DMS53 treated with DMSO at 0.1 percent for 48 hours (cell line): ENCODE data around the gene PARD3.
"Not testable (repeated sequence)": the region's sequence is repeated elsewhere in the genome, so short reads cannot be mapped to it uniquely, and the experiment has no call there.

Experiments
- DNase-seq: peaks from one replicate; lab custom pipeline; 2025; ENCODE audit not compliant: unreplicated experiment; lab: John Stamatoyannopoulos, UW

Gene PARD3

DNA sequence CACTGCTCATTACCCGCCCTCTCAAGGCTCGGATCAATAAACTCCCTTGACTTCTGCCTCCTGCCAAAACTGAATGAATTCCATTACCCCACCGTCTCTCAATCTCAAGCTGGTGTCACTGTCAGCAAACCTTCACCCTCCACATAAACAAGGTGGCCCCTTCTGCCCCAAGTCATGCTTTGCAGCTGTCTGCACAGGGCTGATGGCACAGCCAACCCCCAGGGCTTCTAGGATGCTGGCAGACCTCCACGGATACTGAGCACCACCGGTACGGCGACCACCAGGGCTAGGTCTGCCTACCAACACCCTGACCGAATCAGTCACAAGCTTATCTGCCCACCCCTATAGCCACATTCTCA lies 46.1 kb downstream of the PARD3 start:
- DNase-seq, result no peak

DNA sequence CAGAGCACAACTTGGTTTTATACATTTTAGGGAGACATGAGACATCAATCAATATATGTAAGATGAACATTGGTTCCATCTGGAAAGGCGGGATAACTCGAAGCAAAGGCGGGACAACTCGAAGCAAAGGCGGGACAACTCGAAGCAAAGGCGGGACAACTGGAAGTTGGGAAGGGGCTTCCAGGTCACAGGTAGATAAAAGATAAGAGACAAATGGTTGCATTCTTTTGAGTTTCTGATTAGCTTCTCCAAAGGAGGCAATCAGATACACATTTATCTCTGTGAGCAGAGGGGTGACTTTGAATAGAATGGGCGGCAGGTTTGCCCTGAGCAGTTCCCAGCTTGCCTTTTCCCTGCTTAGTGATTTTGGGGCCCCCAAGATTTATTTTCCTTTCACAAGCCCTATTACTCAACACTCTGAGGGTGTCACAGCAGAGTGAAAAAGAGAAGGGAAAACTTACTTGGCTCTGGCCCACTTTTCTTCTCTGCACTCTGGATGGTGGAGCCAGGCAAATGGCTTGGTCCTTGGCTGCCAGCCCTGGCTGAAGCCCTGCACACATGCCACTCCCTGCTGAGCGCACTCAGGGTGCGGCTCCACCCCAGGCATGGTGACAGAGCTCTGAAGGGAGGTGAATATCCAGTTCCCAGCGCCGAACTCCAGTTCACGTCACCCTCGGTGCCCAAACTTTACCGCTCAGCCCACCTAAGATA lies 46.7 kb downstream of the PARD3 start:
- DNase-seq, result no peak

DNA sequence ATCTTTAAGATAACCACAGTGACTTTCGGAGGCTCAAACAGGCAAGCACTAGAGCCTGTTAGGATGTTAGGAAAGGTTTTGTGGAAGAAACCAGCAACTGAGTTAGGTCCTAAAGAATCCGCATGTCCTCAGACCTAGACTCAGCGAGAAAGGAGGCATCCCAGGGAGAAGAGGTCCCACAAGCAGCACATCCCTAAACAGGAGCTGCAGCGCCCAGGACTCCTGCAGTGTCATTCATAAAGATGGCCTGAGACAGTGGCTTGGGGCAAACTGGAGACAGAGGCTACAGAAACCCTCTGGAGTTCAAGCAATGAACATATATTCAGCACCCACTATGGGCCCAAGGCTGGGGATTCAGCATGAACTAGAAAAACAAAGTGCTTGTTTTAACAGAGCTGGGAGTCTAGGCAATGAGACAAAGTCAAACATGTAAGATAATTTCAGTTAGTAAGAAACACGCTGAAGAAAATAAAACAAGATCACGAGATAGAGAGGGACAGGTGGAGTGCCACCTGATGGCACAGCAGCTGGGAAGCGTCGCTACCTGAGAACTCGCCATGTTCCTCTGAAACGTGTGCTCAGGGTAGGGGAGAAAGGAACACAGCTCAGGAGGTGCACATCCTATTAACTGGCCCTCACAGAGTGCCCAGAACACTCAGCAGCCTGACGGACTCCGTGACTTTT lies 48.1 kb downstream of the PARD3 start:
- DNase-seq, result peak; percentile 75

DNA sequence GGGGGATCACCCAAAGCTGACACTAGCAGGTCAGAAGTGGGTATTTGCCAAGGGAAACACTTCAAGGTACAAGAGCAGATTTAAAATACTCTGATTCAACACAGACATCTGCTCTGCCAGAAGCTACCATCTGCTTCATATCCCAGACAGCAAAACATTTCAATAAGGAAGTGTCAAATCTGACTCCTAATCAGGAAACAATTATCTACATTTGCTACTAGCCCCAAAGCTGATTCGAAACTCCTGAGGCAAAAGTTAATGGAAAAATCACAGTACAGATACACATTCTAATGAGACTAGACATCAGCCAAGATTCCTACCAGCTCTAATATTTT lies 48.9 kb downstream of the PARD3 start:
- peak; percentile 90 for DNase-seq

DNA sequence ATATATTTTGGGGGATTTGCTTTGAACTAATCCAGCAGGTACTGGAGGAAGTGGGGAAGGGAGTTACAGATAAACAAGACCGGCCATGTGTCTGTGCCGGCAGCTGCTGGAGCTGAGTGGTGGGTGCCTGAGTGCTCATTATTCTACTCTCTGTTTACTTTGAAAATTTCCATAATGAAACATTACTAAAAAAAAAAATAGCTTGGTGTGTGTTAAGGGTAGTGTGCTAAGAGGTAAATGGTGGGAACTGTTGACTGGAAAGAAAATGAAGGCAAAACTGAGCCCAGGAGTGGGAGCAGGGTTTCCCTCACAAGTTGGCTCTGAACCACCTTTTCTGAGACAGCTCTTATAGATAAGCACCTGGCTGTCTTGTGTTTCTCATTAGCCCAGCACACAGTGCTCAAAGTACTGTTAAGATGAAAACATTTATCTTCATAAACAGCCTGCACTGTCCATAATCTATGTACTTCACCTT lies 50.6 kb downstream of the PARD3 start:
- DNase-seq, result peak; percentile 65

DNA sequence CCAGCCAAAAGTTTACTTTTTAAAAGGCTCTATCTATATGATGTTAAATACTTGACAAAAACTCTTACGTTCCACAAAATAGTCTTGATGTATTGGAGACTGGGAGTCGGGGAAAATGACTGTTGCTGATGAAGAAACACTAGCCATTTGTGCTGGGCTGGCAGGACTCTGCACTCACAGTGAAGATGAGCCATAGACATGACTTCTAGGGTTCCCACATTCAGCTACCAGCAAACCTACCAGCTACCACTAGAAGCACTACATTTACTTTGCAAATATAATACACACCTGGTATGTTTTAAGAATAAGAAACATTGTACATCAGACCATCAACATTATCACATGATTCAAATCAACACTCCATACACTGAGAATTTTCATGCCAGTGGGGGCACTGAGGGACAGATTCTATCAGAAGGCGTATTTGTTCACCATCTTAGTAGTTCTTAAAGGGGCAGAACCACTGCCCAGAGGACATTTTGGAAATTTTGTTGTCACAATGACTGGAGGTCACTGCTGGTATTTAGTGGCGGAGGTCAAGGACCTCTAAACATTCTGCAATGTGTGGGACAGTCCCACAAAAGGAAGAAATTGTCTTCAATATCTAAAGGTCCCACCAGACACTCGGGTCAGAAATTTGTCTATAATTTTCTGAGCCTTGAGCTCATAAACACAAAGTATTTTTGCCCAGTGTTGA lies 52.3 kb downstream of the PARD3 start:
- DNase-seq, result no peak

DNA sequence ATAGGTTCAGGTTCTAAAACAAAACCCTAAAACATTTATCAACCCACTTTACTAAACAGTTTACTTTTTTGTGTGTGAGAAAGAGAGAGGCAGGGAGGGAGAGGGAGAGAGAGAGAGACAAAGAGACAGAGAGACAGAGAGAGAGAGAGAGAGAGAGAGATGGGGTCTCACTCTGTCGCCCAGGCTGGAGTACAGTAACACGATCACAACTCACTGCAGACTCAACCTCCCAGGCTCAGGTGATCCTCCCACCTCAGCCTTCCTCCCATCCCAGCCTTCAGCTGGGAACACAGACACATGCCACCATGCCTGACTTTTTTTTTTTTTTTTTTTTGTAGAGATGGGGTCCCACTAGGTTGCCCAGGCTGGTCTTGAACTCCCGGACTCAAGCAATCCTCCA lies 52.9 kb downstream of the PARD3 start:
- DNase-seq, result no peak

DNA sequence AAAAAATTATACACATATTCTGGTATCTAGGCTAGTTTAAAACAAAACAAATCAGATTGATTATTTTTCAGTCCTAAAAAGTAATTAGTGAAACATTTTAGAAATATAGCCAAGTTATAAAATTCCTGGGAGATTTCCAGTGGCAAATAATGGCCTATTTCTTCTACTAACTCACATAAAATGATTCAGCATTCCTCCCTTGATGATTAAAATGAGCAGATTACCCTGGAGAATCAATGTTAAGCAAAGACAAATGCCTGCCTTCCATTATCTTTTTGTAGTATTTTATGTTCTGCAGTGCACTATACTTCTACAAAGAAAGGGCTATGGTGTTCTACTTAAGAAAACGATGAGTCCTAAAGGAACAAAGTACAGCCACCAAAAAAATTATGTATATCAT lies 53.6 kb downstream of the PARD3 start:
- DNase-seq, result no peak

DNA sequence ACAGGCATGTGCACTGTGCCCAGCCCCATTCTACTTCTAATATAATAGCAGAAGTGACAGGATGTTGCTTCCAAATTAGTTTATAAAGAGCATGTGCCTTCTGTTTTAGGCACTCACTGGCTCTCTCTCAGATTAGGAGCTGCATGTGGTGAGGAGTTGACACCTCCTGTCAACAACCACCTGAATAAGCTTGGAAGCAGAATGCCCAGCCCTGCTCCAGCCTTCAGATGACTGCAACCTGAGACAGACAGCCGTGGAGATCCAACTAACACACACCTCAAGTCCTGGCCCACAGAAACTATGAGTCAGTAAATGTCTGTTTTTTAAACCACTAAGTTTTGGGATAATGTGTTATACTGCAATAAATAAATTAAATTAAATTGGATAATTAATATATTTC lies 54.5 kb downstream of the PARD3 start:
- DNase-seq, result no peak

DNA sequence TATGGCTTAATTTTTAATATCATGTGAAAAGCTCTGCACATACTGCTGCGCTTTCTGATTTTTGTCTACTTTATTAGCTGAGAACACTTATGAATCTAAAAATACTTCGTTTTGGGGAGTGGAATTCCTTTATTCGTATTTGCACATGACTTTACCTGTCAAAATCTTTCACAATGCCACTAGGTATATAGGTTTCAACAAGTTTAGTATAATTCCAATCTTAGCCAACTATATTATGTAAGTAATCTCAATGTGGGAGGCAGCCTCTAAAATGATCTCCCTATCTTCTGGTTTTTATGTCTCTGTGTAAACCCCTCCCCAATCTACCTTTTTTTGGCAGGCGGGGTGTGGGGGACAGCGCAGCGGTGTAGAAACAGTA lies 55.3 kb downstream of the PARD3 start:
- DNase-seq, result no peak

DNA sequence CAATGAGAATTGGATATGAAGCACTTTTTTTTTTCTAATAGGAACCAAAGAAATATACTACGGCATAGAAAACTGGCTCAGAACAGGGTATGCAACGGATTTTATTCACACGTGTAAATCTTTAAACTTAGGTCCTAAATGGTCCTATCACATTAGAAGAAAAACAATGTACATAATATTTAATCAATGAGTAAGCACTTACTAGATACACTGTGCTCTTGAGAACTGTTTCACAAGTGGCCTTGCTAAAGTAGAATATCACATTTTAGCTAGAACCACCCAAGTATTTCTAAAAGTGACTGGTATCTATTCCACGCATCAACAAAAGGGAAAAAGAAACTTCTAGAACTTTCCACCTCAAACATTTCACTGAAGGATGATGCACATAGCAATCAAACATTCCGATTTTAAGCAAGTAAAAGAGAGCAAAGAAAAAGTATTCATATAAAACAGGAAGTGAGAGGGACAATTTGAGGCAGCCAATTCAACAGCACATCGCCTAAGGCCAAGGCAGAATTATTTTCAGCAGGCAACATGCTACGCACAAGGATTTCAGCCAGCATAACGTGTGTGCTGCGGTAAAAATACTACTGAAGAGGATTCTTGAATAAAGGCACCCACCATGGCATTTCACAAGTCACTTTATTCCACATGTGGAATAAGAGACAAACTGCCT lies 55.8 kb downstream of the PARD3 start:
- no peak for DNase-seq

DNA sequence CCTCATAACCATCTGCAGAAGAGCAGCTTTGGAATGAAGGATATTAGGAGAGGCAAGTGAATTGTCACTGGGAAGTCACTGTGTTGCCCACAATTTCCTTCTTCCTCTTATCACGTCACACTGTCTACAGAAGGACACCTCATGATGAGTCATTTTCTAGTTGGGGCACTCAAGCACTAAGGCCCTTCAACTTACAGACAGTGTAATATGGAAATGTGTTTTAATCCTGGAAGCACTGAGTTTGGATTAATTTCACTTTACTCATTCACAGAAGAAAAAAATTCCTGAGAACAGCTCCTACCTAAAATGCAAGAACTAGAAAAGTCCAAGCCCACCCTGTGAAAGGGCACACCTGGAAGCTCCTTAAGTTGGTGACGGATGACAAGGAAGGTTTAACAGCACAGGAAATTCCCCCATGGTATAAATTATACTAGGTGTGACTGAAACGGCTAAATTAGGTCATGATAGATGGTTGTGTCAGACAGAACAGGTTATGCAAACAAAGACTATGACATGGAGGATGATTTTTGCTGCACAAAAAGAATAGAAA lies 56.6 kb downstream of the PARD3 start:
- peak; percentile 95 for DNase-seq

DNA sequence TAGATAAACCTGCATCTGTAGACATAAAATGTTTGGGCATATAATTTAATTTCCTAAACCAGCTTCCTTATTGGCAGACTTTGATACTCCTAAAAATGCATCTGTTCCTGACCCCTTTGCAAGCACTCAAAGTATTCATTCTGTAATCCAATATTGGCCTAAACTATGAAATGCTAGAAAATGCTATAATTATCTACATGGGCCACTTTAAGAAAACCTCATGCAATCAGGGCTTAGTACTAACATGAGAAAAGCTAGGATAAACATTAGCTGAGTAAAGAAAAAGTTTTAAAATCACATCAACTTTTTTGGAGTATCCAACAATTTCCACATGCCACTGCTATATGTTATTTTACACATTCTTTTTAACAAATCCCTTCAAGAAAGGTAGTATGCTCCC lies 57.2 kb downstream of the PARD3 start:
- no peak for DNase-seq

DNA sequence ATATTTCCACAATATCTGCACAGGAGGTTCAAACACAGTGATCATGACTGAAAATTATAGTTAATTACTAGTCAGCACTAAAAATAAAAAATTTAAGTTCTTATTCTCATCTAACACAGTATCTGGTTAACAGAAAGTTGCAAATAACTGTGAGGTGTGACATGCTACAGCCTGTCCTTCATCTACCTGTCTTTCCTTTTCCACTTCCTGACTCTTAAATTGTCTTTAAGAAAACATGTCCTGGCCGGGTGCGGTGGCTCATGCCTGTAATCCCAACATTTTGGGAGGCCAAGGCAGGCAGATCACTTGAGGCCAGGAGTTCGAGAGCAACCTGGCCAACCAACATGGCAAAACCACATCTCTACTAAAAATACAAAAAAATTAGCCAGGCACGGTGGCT lies 57.9 kb downstream of the PARD3 start:
- not testable (repeated sequence) for DNase-seq

DNA sequence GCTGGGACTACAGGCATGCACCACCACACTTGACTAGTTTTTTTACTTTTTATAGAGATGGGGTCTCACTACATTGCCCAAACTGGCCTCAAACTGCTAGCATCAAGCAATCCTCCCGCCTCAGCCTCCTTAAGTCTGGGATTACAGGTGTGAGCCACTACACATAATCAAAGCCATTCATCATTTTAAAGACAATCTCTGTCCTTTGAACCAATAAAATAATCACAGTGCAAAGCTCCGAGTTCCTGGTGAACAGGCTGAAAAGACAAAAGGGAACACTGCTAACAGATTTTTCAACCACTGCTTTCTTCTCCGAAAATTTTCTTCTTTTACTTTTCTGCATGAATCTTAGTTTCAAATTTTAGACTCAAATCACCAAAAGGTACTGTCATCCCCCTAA lies 58.5 kb downstream of the PARD3 start:
- no peak for DNase-seq

DNA sequence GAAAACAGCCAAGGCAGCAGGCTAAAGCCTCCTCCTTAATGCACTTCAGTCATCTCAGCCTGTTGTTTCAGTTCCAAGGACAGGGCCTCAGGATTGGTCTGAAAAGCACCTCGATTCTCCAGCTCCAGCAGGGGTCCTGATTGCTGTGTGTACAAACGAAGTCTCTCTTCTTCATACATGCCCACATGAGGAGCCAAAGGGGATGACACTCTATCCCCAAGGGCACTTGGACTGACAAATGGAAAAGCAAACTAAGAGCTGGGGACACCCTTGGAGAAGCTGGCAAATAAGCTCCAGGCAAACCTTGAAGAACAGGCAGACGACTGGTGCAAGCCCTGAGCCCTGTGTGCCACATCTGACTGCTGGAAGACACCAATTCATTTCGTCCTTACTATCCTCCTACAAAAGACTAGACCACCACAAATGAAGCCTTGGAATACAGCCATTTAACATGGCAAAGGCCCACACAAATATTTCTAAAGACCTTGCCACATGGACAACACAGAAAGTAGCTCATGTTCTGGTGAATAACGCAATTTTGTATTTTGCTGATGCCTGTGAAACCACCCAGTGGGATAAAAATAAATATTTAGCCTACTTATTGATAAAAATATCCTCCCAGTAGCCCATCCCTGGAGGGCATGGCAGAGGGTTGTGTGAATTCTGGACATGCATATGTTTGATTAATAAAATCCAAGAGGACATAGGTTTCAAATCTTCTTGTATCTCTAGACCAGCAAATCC lies 61.9 kb downstream of the PARD3 start:
- DNase-seq, result no peak

DNA sequence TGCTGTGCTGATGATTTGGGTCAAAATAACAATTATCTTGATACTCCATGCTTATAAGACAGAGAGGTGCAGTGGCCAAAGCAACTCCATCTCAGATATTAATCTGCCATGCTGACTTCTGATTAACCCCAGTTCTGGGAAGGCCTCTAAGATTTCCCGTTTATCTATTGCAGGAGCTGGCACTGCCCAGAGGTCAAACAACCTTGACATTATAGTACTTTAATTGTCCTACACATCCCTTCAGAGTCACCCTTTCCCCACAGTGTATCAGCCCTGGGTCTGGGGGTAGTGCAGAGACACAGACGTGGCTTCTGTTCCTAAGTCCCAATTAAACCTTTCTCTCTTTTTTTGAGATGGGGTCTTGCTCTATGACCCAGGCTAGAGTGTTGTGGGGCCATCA lies 63.8 kb downstream of the PARD3 start:
- DNase-seq, result no peak

DNA sequence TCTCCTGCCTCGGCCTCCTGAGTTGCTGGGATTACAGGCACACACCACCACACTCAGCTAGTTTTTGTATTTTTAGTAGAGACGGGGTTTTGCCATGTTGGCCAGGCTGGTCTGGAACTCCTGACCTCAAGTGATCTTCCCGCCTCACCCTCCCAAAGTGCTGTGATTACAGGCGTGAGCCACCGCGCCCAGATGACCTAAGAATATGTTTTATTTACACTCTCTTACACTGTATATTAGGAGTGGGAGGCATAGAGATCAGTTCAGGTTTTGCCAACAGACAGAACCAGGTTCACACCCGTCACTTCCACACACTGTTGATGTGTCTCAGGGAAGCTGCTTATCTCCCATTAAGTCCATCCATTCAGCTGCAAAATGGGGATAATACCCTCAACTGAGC lies 64.3 kb downstream of the PARD3 start:
- not testable (repeated sequence) for DNase-seq

DNA sequence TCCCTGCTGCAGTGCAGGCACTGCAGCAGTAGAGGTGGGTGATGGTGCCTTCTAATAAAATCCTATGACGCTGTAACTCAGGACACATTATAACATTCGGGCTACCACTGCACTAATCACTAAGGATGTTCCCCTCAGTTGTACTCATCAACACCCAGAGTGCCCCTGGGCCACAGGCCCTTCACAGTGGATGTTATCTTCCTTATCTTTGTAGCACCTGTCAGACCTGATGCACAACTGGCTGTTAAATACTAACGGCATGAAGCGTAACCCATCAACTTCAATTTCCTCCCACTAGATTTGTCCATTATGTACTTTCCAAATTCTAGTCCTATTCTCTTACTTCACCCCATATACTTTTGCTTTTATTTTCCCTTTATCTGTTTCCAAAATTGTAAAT lies 66.3 kb downstream of the PARD3 start:
- no peak for DNase-seq

DNA sequence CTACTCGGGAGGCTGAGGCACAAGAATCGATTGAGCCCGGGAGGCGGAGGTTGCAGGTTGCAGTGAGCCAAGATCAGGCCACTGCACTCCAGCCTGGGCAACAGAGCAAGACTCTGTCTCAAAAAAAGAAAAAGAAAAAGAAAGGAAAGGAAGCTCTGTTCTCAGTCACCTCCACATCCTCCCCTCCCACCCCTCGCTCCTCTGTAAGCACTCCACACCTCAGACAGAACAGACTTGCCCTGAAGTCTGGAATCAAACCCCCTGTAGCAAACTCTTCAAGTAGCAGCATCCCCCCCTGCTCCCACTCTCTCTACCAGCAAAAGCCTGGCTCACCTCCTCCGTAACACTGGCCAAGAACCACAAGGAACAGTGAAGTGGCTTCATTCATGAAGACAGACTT lies 66.7 kb downstream of the PARD3 start:
- no peak for DNase-seq

DNA sequence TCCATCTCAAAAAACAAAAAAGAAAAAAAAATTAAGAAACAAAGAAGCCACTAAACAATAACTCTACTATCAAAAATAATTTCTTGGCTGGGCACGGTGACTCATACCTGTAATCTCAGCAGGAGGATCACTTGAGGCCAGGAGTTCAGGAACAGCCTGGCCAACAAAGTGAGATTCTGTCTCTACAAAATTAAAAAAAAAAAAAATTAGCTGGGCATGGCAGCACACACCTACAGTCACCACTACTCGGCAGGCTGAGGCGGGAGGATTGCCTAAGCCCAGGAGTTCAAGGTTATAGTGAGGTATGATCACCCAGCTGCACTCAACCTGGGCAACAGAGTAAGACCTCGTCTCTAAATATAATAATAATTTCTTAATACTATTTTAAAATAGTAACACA lies 69.0 kb downstream of the PARD3 start:
- DNase-seq, result no peak
